ENCODE results near the gene FAM168A.

Gene FAM168A

GRCh38 chr11:73397468-73398131, 200.3 kb downstream of the FAM168A start:
- no peak for DNase-seq

- DNase-seq, result no peak
These were observed 200.9 kb downstream of the FAM168A start for GRCh38 chr11:73396985-73397384.

- no peak for DNase-seq
These were observed 201.5 kb downstream of the FAM168A start for GRCh38 chr11:73396251-73396930.

DNA sequence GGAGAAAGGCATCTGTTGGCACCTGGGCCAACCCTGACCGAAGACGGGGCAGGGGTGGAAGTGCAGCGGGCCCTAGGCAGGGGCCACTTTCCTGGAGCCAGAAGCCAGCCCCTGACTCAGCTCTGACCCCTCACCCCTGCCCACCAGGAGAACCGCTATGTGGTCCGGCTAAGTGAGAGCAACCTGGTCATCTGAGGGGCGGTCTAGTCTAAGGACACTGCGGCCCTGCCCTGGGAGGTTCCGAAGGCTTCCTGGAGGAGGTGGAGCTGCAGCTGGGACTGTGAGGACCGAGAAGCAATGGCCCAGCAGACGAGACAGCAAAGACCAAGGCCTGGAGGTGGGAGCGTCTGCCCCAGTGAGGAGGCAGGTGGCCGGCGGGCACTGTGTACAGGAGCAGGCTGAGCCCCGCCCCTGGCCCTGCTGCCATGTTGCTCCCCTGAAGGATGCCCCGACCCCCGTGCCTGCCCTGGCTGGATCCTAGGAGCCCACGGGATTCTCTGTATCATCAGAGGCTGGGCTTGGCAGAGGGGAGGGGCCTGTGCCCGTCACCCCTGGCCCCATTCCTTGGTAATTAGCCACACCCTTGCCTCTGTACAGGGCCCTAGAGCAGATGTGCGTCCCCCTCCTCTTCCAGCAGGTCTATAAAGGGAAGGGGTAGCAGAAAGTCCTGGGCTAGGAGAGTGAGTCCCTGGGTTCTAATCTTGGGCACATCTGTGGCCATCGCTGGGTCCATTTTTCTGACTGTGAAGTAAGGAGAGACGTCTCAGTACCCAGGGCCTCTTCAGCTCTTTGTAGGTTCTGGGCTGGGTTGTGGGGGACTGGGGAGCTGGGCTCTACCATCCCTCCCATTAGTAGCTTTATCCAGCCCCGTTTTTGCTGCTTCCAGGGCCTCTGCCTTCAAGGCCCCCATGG, 202.4 kb downstream of the FAM168A start:
- no peak for DNase-seq

GRCh38 chr11:73394416-73395296, 203.3 kb downstream of the FAM168A start:
- no peak for DNase-seq

- DNase-seq, result peak; percentile 74
These were observed 204.2 kb downstream of the FAM168A start for GRCh38 chr11:73393479-73394415.

DNA sequence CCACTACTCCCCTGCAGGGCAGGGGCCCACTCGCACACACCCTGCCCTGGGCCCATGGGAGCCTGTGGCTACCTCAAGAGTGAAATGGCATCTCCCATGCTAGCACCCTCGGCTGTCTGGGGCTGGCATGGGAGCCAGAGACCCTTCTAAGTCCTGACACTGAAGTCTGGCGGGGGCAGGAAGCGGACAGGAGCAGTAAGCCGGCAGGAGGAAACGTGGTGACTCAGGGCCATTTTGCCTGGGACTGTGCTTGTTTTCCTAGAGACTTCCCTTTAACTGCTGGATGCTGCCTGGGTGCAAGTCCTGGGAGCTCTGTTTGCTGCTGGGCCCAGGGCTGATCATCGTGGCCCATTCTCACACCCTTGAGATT, 204.9 kb downstream of the FAM168A start:
- DNase-seq, result no peak

- DNase-seq, result no peak
These were observed 205.6 kb downstream of the FAM168A start for GRCh38 chr11:73392108-73393010.

DNA sequence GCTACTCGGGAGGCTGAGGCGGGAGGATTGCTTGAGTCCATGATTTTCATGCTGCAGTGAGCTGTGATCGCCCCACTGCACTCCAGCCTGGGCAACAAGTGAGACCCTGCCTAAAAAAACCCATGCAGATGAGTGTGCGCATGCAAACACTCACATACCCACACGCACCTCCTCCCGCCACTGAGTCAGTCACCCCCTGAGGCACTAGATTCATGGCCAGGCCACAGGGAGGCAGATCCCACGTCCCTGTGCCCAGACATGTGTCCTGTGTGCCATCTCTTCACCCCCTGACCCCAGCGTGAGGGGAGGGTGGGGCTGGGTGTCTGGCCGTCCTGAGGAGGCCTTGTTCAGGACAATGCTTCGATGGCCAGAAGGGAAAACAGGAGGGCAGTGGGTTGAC, 206.2 kb downstream of the FAM168A start:
- DNase-seq, result no peak

DNA sequence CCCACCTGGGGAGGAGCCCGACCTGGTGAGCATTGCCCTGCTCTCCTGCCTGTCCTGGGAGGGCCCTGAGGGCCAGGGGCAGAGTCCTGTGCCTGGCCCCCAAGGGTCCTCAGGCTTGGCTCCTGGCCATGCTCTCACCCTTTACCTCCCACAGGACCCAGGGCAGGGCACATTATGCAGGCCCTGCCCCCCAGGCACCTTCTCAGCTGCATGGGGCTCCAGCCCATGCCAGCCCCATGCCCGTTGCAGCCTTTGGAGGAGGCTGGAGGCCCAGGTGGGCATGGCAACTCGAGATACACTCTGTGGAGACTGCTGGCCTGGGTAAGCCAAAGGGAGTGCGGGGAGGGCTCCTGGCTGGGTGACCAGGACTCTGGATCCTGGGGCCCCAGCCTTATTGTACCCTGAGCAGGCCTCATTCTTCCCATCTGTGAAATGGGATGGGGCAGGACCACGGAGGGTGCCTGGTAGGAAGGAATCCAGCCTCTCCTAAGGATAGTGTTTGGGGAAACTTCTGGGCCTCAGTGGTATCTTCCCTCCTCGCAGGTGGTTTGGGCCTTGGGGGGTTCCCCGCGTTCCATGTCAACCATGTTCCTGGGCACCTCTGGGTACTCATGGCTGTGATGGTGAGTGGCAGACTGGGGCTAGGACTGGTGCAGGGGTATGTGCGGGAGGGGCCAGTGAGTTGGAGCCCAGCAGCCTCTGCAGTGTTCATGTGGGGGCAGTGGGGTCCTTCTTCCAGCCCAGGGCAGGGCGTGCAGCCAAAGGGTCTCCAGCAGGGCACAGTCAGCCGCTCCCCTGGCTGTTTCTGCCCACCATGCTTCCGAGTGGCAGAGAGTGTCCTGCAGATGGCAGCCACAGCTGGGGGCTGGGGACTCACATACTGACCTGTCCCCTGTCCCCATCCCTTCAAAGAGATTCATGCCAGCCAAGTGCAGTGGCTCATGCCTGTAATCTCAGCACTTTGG, 207.0 kb downstream of the FAM168A start:
- no peak for DNase-seq

DNA sequence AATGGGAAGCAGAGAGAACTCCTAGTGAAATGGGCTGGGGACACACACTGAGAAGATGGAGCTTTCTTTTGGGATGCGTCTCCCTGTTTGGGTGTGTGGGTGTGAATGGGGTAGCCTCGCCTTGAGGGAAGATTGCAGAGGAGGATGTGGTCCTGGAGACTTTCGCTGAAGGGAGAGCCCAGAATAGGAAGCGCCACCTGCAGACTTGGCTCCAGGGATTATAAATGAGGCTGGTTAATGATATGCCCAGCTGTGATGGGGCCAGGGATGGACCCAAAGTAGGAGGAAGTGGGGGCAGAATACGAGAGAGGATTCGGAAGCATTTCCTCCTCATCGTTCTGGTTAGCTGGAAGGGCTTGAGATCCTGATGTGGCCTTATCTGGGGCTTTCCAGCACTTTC, 208.0 kb downstream of the FAM168A start:
- no peak for DNase-seq

GRCh38 chr11:73389134-73389525, 208.8 kb downstream of the FAM168A start:
- no peak for DNase-seq

GRCh38 chr11:73388265-73389133, 209.4 kb downstream of the FAM168A start:
- no peak for DNase-seq

- no peak for DNase-seq
These were observed 210.2 kb downstream of the FAM168A start for GRCh38 chr11:73387594-73388264.

DNA sequence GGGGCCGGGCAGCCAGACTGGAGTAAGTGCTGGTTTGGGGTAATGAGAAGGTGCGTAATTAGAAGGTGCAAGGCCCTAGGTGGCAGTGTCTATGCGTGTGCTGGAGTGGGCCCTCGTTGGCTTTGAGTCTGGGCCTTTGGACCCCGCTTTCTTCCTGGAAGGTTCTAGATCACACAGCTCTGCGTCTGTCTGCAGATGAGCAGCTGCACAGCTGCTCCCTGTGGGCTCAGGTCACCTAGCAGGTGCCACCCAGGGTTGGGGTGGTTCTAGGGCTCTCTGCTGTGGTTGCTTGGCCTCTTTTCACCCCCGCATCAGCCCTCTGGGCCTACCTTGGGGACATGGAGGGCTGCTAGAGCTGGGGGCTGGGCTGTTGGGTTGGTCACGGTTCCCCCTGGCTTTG, 211.4 kb downstream of the FAM168A start:
- no peak for DNase-seq

DNA sequence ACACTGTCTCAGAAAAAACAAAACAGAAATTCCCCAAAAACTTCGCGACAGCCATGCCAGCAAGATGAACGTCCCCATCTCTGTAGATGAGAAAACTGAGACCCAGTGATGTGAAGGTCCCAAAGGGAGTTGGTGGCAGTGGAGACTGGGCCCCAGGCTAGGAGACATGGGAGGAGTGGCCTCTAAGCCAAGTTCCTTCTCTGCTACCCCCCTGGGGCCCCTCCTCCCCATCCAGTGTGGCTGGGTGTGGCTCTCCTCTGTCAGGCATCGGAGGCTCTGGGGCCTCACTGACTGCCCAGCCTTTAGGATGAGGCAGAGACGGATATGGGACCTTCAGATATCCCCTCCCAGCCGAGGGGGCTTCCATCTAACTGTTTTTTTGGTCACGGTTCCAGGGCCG, 211.9 kb downstream of the FAM168A start:
- no peak for DNase-seq

- peak; percentile 49 for DNase-seq
These were observed 212.8 kb downstream of the FAM168A start for GRCh38 chr11:73384872-73385689.

All from CD4-positive, alpha-beta T cell treated with Interleukin-6 for 4 hours (primary cell).